ENCODE measurements around the gene HAO1.

The HAO1 gene

GRCh38 chr20:7879883-7880282 is 60.4 kb downstream of the HAO1 start:
- TF ChIP-seq FOXP2 (optimal IDR thresholded peaks at IDR 0.05; ENCODE audit: borderline replicate concordance, extremely low read depth, extremely low read length, insufficient read depth) (no peak), REST (IDR thresholded peaks at IDR 0.05; ENCODE audit: insufficient read depth in 1 of 2, low read depth in 2 of 2, low read length in 2 of 2) (no peak), TAF1 (IDR thresholded peaks at IDR 0.05; ENCODE audit: borderline replicate concordance, insufficient read depth, low read length) (no peak), POLR2AphosphoS5 (IDR thresholded peaks at IDR 0.05; ENCODE audit: low read depth, low read length) (no peak), SIN3A (IDR thresholded peaks at IDR 0.05; ENCODE audit: borderline replicate concordance, insufficient read depth, low read length) (no peak)

GRCh38 chr20:7868108-7868507 is 72.2 kb downstream of the HAO1 start:
- TF ChIP-seq REST (IDR thresholded peaks at IDR 0.05; ENCODE audit: insufficient read depth in 1 of 2, low read depth in 2 of 2, low read length in 2 of 2) (no peak), SIN3A (IDR thresholded peaks at IDR 0.05; ENCODE audit: borderline replicate concordance, insufficient read depth, low read length) (no peak), TAF1 (IDR thresholded peaks at IDR 0.05; ENCODE audit: borderline replicate concordance, insufficient read depth, low read length) (no peak), FOXP2 (optimal IDR thresholded peaks at IDR 0.05; ENCODE audit: borderline replicate concordance, extremely low read depth, extremely low read length, insufficient read depth) (no peak), POLR2AphosphoS5 (IDR thresholded peaks at IDR 0.05; ENCODE audit: low read depth, low read length) (no peak)

GRCh38 chr20:7866285-7866684 is 74.0 kb downstream of the HAO1 start:
- TF ChIP-seq POLR2AphosphoS5 (IDR thresholded peaks at IDR 0.05; ENCODE audit: low read depth, low read length) (no peak), TAF1 (IDR thresholded peaks at IDR 0.05; ENCODE audit: borderline replicate concordance, insufficient read depth, low read length) (no peak), REST (IDR thresholded peaks at IDR 0.05; ENCODE audit: insufficient read depth in 1 of 2, low read depth in 2 of 2, low read length in 2 of 2) (no peak), SIN3A (IDR thresholded peaks at IDR 0.05; ENCODE audit: borderline replicate concordance, insufficient read depth, low read length) (no peak), FOXP2 (optimal IDR thresholded peaks at IDR 0.05; ENCODE audit: borderline replicate concordance, extremely low read depth, extremely low read length, insufficient read depth) (no peak)

GRCh38 chr20:7859356-7859802 is 80.9 kb downstream of the HAO1 start:
- TF ChIP-seq REST (IDR thresholded peaks at IDR 0.05; ENCODE audit: insufficient read depth in 1 of 2, low read depth in 2 of 2, low read length in 2 of 2) (no peak), TAF1 (IDR thresholded peaks at IDR 0.05; ENCODE audit: borderline replicate concordance, insufficient read depth, low read length) (no peak), POLR2AphosphoS5 (IDR thresholded peaks at IDR 0.05; ENCODE audit: low read depth, low read length) (no peak), FOXP2 (optimal IDR thresholded peaks at IDR 0.05; ENCODE audit: borderline replicate concordance, extremely low read depth, extremely low read length, insufficient read depth) (no peak), SIN3A (IDR thresholded peaks at IDR 0.05; ENCODE audit: borderline replicate concordance, insufficient read depth, low read length) (no peak)

Data from PFSK-1 (cell line).